ENCODE results near the gene SRD5A1.

- TF ChIP-seq CTCF (IDR thresholded peaks at IDR 0.05; ENCODE audit: insufficient read depth, low read length) = no peak
- no peak for TF ChIP-seq GABPA (IDR thresholded peaks at IDR 0.05; ENCODE audit: low read depth)
- no peak for TF ChIP-seq POLR2AphosphoS5 (IDR thresholded peaks at IDR 0.05; ENCODE audit: low read depth)
- TF ChIP-seq REST (IDR thresholded peaks at IDR 0.05; ENCODE audit: insufficient replicate concordance, low read depth) = no peak
Measured at GRCh38 chr5:6642655-6643054, 9.4 kb downstream of the SRD5A1 start.

Data from HL-60 (cell line).